ENCODE results near the gene VPS37D.

The VPS37D gene

DNA sequence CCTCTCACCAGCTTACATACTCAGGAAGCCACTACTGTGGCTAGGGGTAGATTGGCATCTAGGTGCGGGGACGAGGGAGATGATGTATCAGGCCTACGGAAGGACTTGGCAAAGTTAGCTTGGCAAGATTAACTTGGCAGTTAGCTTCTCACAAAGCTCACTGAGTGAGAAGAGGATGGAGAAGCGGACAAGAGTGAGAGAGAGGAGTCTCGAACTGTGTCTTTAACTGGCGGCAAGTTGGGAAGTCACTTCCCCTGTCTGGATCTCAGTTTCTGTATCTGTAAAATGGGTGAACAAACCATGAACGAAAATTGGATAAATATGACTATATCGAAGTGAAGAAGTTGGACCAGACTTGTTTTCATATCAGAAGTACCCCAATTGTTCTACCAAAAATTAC is 33.8 kb upstream of the VPS37D start:
- no peak overlapping the region for H3K27ac ChIP-seq
- TF ChIP-seq, protein P1, sequence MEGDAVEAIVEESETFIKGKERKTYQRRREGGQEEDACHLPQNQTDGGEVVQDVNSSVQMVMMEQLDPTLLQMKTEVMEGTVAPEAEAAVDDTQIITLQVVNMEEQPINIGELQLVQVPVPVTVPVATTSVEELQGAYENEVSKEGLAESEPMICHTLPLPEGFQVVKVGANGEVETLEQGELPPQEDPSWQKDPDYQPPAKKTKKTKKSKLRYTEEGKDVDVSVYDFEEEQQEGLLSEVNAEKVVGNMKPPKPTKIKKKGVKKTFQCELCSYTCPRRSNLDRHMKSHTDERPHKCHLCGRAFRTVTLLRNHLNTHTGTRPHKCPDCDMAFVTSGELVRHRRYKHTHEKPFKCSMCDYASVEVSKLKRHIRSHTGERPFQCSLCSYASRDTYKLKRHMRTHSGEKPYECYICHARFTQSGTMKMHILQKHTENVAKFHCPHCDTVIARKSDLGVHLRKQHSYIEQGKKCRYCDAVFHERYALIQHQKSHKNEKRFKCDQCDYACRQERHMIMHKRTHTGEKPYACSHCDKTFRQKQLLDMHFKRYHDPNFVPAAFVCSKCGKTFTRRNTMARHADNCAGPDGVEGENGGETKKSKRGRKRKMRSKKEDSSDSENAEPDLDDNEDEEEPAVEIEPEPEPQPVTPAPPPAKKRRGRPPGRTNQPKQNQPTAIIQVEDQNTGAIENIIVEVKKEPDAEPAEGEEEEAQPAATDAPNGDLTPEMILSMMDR (IDR thresholded peaks at IDR 0.05) = no peak
- no peak for TF ChIP-seq ZFX (IDR thresholded peaks at IDR 0.05; ENCODE audit: borderline replicate concordance)

DNA sequence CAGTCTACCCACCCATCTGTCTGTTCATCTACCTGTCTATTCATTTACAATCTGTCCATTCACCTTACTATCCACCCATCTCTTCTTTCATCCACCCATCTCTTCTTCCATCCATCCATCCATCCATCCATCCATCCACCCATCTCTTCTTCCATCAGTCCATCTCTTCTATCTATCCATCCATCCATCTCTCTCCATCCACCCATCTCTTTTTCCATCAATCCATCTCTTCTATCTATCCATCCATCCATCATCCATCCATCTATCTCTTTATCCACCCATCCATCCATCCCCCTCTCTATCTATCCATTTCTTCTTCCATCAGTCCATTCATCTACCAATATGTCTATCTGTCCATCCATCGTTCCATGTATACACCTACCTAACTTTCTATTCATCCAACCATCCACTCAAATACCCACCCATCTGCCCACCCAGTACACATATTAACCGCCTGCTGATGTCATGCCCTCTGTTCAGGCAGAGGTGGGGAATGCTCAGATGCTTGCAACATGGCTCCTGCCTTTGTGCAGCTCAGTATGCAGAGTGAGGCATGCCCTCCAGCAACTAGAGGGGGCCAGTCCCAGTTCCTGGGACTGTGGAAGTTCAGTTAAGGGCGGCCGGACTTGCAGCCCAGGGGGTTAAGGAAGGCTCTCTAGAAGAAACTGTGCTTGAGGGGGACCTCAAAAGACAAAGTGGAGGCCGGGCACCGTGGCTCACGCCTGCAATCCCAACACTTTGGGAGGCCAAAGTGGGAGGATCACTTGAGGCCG is 32.0 kb upstream of the VPS37D start:
- TF ChIP-seq, protein P1 (IDR thresholded peaks at IDR 0.05) = no peak
- no peak for TF ChIP-seq ZFX (IDR thresholded peaks at IDR 0.05; ENCODE audit: borderline replicate concordance)
- H3K27ac ChIP-seq = no peak overlapping the region

DNA sequence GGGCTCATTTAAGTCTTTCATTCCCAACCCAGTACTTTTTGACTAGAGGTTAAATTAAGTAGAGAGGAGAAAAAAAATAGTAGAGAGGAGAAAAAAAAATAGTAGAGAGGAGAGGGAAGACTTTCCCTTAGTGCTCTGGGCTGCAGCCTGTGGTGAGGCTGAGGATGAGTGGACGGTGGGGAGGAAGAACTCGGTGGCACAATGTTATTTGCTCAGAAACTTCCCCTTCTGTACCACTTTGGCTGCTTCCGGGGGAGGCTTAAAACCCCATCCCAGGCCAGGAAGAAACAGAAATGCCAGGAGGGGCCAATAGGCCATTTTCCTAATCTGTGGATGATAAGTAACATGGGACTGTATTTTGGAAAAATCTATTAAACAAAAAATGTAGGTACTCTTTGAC is 28.7 kb upstream of the VPS37D start:
- H3K27ac ChIP-seq = no peak overlapping the region
- no peak for TF ChIP-seq ZFX (IDR thresholded peaks at IDR 0.05; ENCODE audit: borderline replicate concordance)

DNA sequence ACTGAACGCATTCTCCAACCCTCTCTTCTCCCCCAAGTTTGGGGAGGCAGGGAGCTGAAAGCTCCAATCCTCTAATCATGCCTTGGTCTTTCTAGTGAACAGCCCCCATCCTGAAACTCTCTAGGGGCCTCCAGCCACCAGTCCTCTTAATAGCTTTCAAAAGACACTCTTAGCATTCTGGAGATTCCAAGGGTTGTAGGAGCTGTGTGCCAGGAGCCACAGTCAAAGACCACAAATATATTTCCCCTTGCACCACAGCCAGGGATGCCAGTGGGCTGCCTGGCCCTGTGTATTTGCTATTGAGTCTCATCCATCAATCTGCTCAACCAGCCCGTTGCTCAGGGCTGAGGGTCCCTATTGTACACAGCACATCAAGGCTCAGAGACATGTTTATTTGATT is 24.8 kb upstream of the VPS37D start:
- TF ChIP-seq, protein P1 (IDR thresholded peaks at IDR 0.05) = no peak
- no peak for TF ChIP-seq ZFX (IDR thresholded peaks at IDR 0.05; ENCODE audit: borderline replicate concordance)
- no peak overlapping the region for H3K27ac ChIP-seq

DNA sequence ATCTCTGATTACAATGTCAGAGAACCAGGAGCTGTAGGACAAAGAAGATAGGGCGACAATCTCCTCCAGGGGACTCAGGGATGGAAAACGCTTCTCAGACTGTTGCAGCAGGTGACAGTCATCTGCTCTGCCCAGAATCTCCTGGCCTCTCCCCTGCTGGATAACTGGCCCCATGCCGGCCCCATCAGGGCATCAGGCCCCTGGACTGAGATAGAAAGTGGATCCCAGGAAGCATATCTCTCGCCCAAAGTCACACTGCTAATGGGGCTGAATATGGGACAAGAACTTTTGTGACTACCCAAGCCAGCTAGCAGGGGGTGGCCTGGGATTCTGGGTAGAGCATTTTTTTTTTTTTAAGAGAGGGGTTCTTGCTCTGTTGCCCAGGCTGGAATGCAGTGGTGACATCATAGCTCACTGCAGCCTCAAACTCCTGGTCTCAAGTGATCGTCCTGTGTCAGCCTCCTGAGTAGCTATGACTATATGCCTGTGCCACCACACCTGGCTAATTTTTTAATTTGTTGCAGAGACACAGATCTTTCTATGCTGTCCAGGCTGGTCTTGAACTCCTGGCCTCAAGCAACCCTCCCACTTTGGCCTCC is 22.8 kb upstream of the VPS37D start:
- TF ChIP-seq, protein P1 (IDR thresholded peaks at IDR 0.05) = no peak
- TF ChIP-seq ZFX (IDR thresholded peaks at IDR 0.05; ENCODE audit: borderline replicate concordance) = no peak
- H3K27ac ChIP-seq = no peak overlapping the region

DNA sequence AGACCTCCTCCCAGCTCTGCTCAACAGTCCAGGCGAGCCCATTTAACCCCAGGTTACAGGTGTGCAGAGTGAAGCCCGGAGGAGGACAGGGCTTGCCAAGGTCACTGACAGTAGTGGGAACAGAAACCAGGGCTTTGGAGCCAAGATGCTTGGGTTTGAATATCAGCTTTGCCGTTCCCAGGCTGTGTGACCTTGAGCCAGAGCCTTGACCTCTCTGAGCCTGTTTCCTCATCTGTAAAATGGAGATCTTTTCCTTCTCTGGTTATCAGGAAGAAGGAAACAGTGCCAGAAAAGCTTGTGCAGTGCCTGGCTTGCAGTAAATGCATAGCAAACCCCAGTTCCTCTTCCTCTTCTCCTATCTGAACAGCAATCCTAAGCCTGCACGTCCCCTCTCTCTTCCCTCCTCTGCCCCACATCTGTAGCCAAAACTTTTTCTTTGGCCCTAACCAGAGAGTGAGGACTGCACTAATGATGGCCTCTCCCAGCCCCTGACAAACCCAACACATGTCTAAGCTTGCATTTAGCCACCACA is 21.9 kb upstream of the VPS37D start:
- no peak overlapping the region for H3K27ac ChIP-seq
- TF ChIP-seq, protein P1 (IDR thresholded peaks at IDR 0.05) = no peak
- TF ChIP-seq ZFX (IDR thresholded peaks at IDR 0.05; ENCODE audit: borderline replicate concordance) = no peak

DNA sequence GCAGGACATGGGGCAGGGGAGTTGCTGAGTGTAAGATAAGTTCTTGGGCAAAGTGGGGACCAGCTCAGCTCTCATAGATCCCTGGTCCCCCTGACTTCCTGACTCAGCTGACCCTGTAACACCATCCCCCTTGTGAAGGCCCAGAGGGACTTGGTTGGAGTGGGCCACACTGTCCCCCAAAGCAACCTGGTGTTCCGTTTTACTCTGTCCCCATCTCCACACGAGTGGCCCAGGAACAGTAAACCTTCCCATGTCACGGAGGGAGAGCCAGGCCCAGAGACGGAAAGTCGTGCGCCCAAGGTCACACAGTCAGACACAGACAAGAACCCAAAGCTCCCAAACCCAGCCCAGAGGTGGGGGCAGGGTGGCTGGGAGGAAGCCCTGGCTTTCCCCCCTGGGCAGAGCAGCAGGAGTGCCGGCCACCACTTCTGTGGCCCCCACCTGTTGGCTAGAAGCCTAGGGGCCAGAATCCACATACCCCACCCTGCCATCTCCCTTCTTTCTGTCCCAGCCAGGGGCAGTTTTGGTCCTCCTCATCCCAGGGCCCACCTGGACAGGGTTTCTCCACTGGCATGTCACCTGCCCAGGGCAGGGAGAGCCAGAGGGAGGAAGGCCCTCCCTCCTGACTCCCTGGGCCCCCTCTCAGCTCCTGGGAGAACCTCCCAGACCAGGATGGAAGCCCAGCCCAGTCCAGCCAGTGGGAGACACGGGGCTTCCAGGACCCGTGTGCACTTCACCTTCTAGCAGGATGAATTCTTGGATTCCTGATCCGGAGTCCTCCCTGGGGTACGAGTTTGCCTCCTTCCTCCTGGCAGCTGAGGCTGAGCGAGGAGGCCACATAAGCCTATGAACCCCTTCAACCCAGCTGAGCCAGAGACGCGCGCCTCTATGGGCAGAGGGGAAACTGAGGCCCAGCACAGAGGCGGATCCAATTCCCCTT is 20.6 kb upstream of the VPS37D start:
- no peak overlapping the region for H3K27ac ChIP-seq

More for the DNA sequence above, 20.6 kb upstream of the VPS37D start:
- TF ChIP-seq, protein P1 (IDR thresholded peaks at IDR 0.05) = no peak
- TF ChIP-seq ZFX (IDR thresholded peaks at IDR 0.05; ENCODE audit: borderline replicate concordance) = no peak
